ENCODE results near the gene IFT20. TPM values are rescaled to one million over a fixed set of nuclear protein-coding genes. Genes with fewer than 3 reads are reported as not detected.
"Not testable (repeated sequence)": the region's sequence is repeated elsewhere in the genome, so short reads cannot be mapped to it uniquely, and the experiment has no call there.

Gene IFT20
- total RNA-seq, 1 donor from 2014 or later = 25.9 TPM

GRCh38 chr17:28295677-28296578, 39.3 kb downstream of the IFT20 start:
- DNase-seq (no peak), ATAC-seq (ENCODE audit: low read depth) (no peak)
- no peaks in the 10 kb centered on the region for H3K36me3 Mint-ChIP-seq (ENCODE audit: low read depth)
- intact Hi-C loops (cut with micrococcal nuclease) = no loop called here
- H3K4me1 Mint-ChIP-seq = peaks cover 28% of the 10 kb centered on the region
- H3K27me3 Mint-ChIP-seq = peaks cover 3% of the 10 kb centered on the region
- H3K9me3 Mint-ChIP-seq = no peaks in the 10 kb centered on the region
- POLR2A ChIA-PET = interaction anchor here (0.7 kb wide), 1 partner anchor 62 kb away, joined by 3 read pairs; the partner anchor contains the start of gene POLDIP2
- CTCF ChIA-PET = interaction anchor here (1.6 kb wide), 1 partner anchor 44 kb away, joined by 3 read pairs; no protein-coding TSS in a partner anchor
- H3K4me3 Mint-ChIP-seq = no peak overlapping the region
- no peak for TF ChIP-seq CTCF (IDR thresholded peaks at IDR 0.05)
- no peak overlapping the region for H3K27ac Mint-ChIP-seq

GRCh38 chr17:28293994-28294393, 41.3 kb downstream of the IFT20 start:
- POLR2A ChIA-PET = interaction anchor here (0.7 to 0.9 kb wide), 2 partner anchors 10 to 41 kb away, joined by 3 read pairs; partner anchors contain the start of gene IFT20
- Mint-ChIP-seq H3K27ac (no peak overlapping the region), H3K36me3 (ENCODE audit: low read depth) (no peaks in the 10 kb centered on the region), H3K4me1 (peaks cover 25% of the 10 kb centered on the region), H3K9me3 (no peaks in the 10 kb centered on the region), H3K4me3 (no peak overlapping the region), H3K27me3 (no peaks in the 10 kb centered on the region)
- CTCF ChIA-PET = interaction anchor here (0.6 kb wide), 1 partner anchor 9 kb away, joined by 3 read pairs; no protein-coding TSS in a partner anchor
- intact Hi-C loops (cut with micrococcal nuclease) = no loop called here
- DNase-seq = no peak
- TF ChIP-seq CTCF (IDR thresholded peaks at IDR 0.05) = no peak
- ATAC-seq (ENCODE audit: low read depth) = peak; percentile 68

- H3K36me3 Mint-ChIP-seq (ENCODE audit: low read depth); H3K27ac Mint-ChIP-seq; ATAC-seq (ENCODE audit: low read depth); POLR2A ChIA-PET; H3K9me3 Mint-ChIP-seq; H3K4me3 Mint-ChIP-seq; DNase-seq; CTCF ChIA-PET; intact Hi-C loops (cut with micrococcal nuclease); H3K27me3 Mint-ChIP-seq: not testable (repeated sequence)
- peaks cover 25% of the 10 kb centered on the region for H3K4me1 Mint-ChIP-seq
These were observed 42.4 kb downstream of the IFT20 start for GRCh38 chr17:28292878-28293277.

GRCh38 chr17:28291780-28292330, 43.4 kb downstream of the IFT20 start:
- ChIA-PET CTCF (no interaction called here), POLR2A (no interaction called here)
- Mint-ChIP-seq H3K4me3 (no peak overlapping the region), H3K27me3 (no peaks in the 10 kb centered on the region), H3K36me3 (ENCODE audit: low read depth) (no peaks in the 10 kb centered on the region), H3K9me3 (no peaks in the 10 kb centered on the region), H3K4me1 (peaks cover 25% of the 10 kb centered on the region), H3K27ac (no peak overlapping the region)
- DNase-seq = no peak
- intact Hi-C loops (cut with micrococcal nuclease) = no loop called here
- no peak for TF ChIP-seq CTCF (IDR thresholded peaks at IDR 0.05)
- ATAC-seq (ENCODE audit: low read depth) = no peak

GRCh38 chr17:28290703-28291102, 44.6 kb downstream of the IFT20 start:
- POLR2A ChIA-PET = no interaction called here
- TF ChIP-seq CTCF (IDR thresholded peaks at IDR 0.05) = no peak
- Mint-ChIP-seq H3K4me1 (peaks cover 24% of the 10 kb centered on the region), H3K9me3 (no peaks in the 10 kb centered on the region), H3K36me3 (ENCODE audit: low read depth) (no peaks in the 10 kb centered on the region), H3K27me3 (no peaks in the 10 kb centered on the region), H3K27ac (no peak overlapping the region), H3K4me3 (no peak overlapping the region)
- no peak for ATAC-seq (ENCODE audit: low read depth)
- intact Hi-C loops (cut with micrococcal nuclease) = no loop called here
- no peak for DNase-seq
- CTCF ChIA-PET = interaction anchor here (0.9 kb wide), 1 partner anchor 126 kb away, joined by 3 read pairs; no protein-coding TSS in a partner anchor

Data from activated B cell treated with CpG ODN at 0.5 μM for 24 hours (primary cell).